K562 (cell line): Measurements from ENCODE around the gene FBXW7. TPM values are rescaled to one million over a fixed set of nuclear protein-coding genes. Genes with fewer than 3 reads are reported as not detected.

ENCODE experiments used
- ATAC-seq: fragments of 200-7000 bp; cut with Tn5 transposase; 3 replicates; pipeline ENCODE4 v1.9.1; 2020; ENCODE audit warnings: moderate library complexity
- BruUV-seq: library from RNA; stranded (reverse); fragments of 400-500 nt; replicated peaks from 2 replicates; lab custom pipeline; 2021; lab: Mats Ljungman, UMichigan
- CTCF ChIA-PET: fragments of 300-600 bp; formaldehyde crosslinking; extraction: SDS; loops from one replicate; lab custom pipeline; 2021; ENCODE audit warnings: low intra/inter-chr PET ratio; lab: Yijun Ruan, JAX
- POLR2A ChIA-PET: fragments of 300-600, 350-650 bp; sonication (Branson Sonifier 250); formaldehyde crosslinking; extraction: SDS; loops from one replicate; lab custom pipeline; 2021; ENCODE audit warnings: antibody characterized with exemption, inconsistent platforms; lab: Yijun Ruan, JAX
- DNase-seq, 4 experiments: peaks; one replicate each; pipeline versions ENCODE4 v3.0.0 to v3.0.0-alpha.2; 2011 to 2018; ENCODE audit warnings: low spot score in 3 of 4, mixed read lengths in 3 of 4; ENCODE audit errors: extremely low read depth in 1 of 4
- FAIRE-seq: peaks from 2 replicates; lab custom pipeline; 2011; peaks lifted over from hg19 to GRCh38; lab: Jason Lieb, UNC
- H2AFZ ChIP-seq: 2 replicates; pipeline ENCODE4 v1.6.0; 2011; ENCODE audit warnings: low read depth, low read length, control low read depth, inconsistent platforms
- H3K27ac ChIP-seq: fragments of 200-600 bp; 3 replicates; pipeline ENCODE4 v1.8.0; 2011; ENCODE audit warnings: low read depth, mild to moderate bottlenecking, control low read depth, inconsistent platforms, low read length, moderate library complexity, mixed read lengths; ENCODE audit errors: extremely low read depth
- H3K27me3 ChIP-seq, 2 experiments: fragments of 300-600 bp in 1 of 2; 2 replicates in 1 of 2; 3 replicates in 1 of 2; pipeline versions ENCODE4 v1.6.0 to v1.8.0; 2011; ENCODE audit warnings: inconsistent platforms in 2 of 2, low read length in 2 of 2, mild to moderate bottlenecking in 1 of 2, mixed read lengths in 1 of 2, moderate library complexity in 1 of 2; ENCODE audit not compliant: control insufficient read depth in 2 of 2, insufficient read depth in 2 of 2
- H3K36me3 ChIP-seq: fragments of 300-600 bp; 3 replicates; pipeline ENCODE4 v1.8.0; 2011; ENCODE audit warnings: mild to moderate bottlenecking, low read length, inconsistent platforms; ENCODE audit not compliant: control insufficient read depth, insufficient read depth
- H3K4me1 ChIP-seq, 2 experiments: fragments of 200-600 bp in 1 of 2; replicated peaks in 1 of 2; 2 replicates in 1 of 2; 3 replicates in 1 of 2; pipeline versions ENCODE4 v1.5.1 to v1.8.0; 2011; ENCODE audit warnings: inconsistent platforms in 2 of 2, low read length in 2 of 2, mild to moderate bottlenecking in 1 of 2, mixed read lengths in 1 of 2, moderate library complexity in 1 of 2; ENCODE audit not compliant: control insufficient read depth in 2 of 2, insufficient read depth in 2 of 2
- H3K4me2 ChIP-seq: 2 replicates; pipeline ENCODE4 v1.6.1; 2011; ENCODE audit warnings: low read length, control low read depth, inconsistent platforms, mixed read lengths; ENCODE audit not compliant: insufficient read depth
- H3K4me3 ChIP-seq: fragments of 200-600 bp; sonication (generic), shearing (Covaris generic); 2 replicates; pipeline ENCODE4 v1.5.1; 2016; ENCODE audit warnings: control low read depth, inconsistent platforms
- H3K79me2 ChIP-seq: fragments of 200-600 bp; 3 replicates; pipeline ENCODE4 v1.8.0; 2011; ENCODE audit warnings: low read length, inconsistent platforms; ENCODE audit not compliant: control insufficient read depth, insufficient read depth
- H3K9ac ChIP-seq, 2 experiments: 2 replicates each; pipeline versions ENCODE4 v1.6.0 to v1.6.1; 2011; ENCODE audit warnings: low read depth in 2 of 2, low read length in 2 of 2, control low read depth in 1 of 2, inconsistent platforms in 1 of 2, mild to moderate bottlenecking in 1 of 2, mixed read lengths in 1 of 2; ENCODE audit not compliant: insufficient read depth in 1 of 2
- H3K9me1 ChIP-seq: one replicate; pipeline ENCODE4 v1.6.0; 2011; ENCODE audit warnings: inconsistent platforms, mild to moderate bottlenecking, low read length, moderate library complexity; ENCODE audit not compliant: control insufficient read depth, insufficient read depth
- H3K9me3 ChIP-seq: replicated peaks from 2 replicates; pipeline ENCODE4 v1.5.1; 2011; ENCODE audit warnings: low read depth, low read length, inconsistent platforms; ENCODE audit not compliant: control insufficient read depth, insufficient read depth
- H4K20me1 ChIP-seq: replicated peaks from 2 replicates; pipeline ENCODE4 v1.6.1; 2011; ENCODE audit warnings: low read length, inconsistent platforms, mixed read lengths; ENCODE audit not compliant: control insufficient read depth, insufficient read depth
- ATF1 ChIP-seq, 2 experiments: fragments of 450-650 bp in 1 of 2; IDR thresholded peaks; 2 replicates each; pipeline ENCODE4 v1.6.1; 2016; ENCODE audit warnings: missing compliant biosample characterization in 1 of 2, missing genetic modification characterization in 1 of 2
- CXXC5 ChIP-seq: fragments of 250-450 bp; sonication (Bioruptor Pico); IDR thresholded peaks from 2 replicates; pipeline ENCODE4 v1.8.0; 2022; ENCODE audit warnings: inconsistent platforms, mild to moderate bottlenecking, moderate library complexity
- FOXK2 ChIP-seq, 2 experiments: fragments of 450-650 bp; IDR thresholded peaks in 1 of 2; conservative IDR thresholded peaks in 1 of 2; 2 replicates each; pipeline ENCODE4 v1.6.1; 2016; ENCODE audit warnings: low read depth in 2 of 2, mild to moderate bottlenecking in 1 of 2
- ILF3 ChIP-seq: fragments of 450-650 bp; IDR thresholded peaks from 2 replicates; pipeline ENCODE4 v1.6.1; 2018; ENCODE audit warnings: antibody characterized with exemption, mild to moderate bottlenecking, moderate library complexity, borderline replicate concordance
- KAT7 ChIP-seq: sonication (generic); formaldehyde crosslinking; IDR thresholded peaks from 2 replicates; pipeline ENCODE4 v1.8.0; 2022; ENCODE audit warnings: missing genetic modification reagents, mild to moderate bottlenecking, borderline replicate concordance
- NCOA4 ChIP-seq: fragments of 450-650 bp; IDR thresholded peaks from 2 replicates; pipeline ENCODE4 v1.6.1; 2018; ENCODE audit warnings: mild to moderate bottlenecking; ENCODE audit not compliant: partially characterized antibody
- RBFOX2 ChIP-seq: fragments of 200-400 bp; formaldehyde crosslinking; IDR thresholded peaks from 2 replicates; pipeline ENCODE4 v1.6.1; 2017; ENCODE audit warnings: low read depth, mild to moderate bottlenecking, low read length, moderate library complexity
- RBM17 ChIP-seq: fragments of 200-400 bp; formaldehyde crosslinking; IDR thresholded peaks from 2 replicates; pipeline ENCODE4 v1.6.1; 2017; ENCODE audit warnings: low read depth, mild to moderate bottlenecking, low read length, borderline replicate concordance
- SMAD3 ChIP-seq: fragments of 450-650 bp; formaldehyde crosslinking; conservative IDR thresholded peaks from 2 replicates; pipeline ENCODE4 v1.4.0; 2020; ENCODE audit warnings: mild to moderate bottlenecking
- ZNF175 ChIP-seq: fragments of 200-800 bp; sonication (Bioruptor generic); IDR thresholded peaks from 2 replicates; pipeline ENCODE4 v1.6.1; 2016; ENCODE audit warnings: low read depth, mild to moderate bottlenecking, missing genetic modification characterization, missing compliant biosample characterization
- ZNF408 ChIP-seq: fragments of 250-450 bp; sonication (Bioruptor Pico); IDR thresholded peaks from 2 replicates; pipeline ENCODE4 v1.4.0; 2020; ENCODE audit warnings: low read depth, mild to moderate bottlenecking, moderate library complexity
- ZNF57 ChIP-seq: fragments of 450-650 bp; formaldehyde crosslinking; IDR thresholded peaks from 2 replicates; pipeline ENCODE4 v1.4.0; 2020; ENCODE audit warnings: mild to moderate bottlenecking, moderate library complexity
- ZNF586 ChIP-seq: fragments of 450-650 bp; formaldehyde crosslinking; conservative IDR thresholded peaks from 2 replicates; pipeline ENCODE4 v1.4.0; 2020; ENCODE audit warnings: mild to moderate bottlenecking, moderate library complexity
- WGBS: fragments of 100-300 bp; shearing (Covaris generic); methylation state at CpG from one replicate; pipeline ENCODE4 v1.1.6; 2016; ENCODE audit warnings: low coverage, mixed read lengths; ENCODE audit not compliant: insufficient coverage; ENCODE audit errors: missing lambda C conversion rate; 5-methylcytosine and 5-hydroxymethylcytosine counted together
- in situ Hi-C: fragments of 300-500 bp; cut with MboI; formaldehyde crosslinking; loops from 4 replicates; pipeline ENCODE4 v1.15.0; 2018; ENCODE audit warnings: inconsistent platforms, mixed read lengths
- intact Hi-C: fragments of 100-400 bp; cut with micrococcal nuclease; formaldehyde crosslinking; loops from 2 replicates; pipeline ENCODE4 v1.14.2; 2022
- polyA plus RNA-seq, 8 experiments: library from polyadenylated mRNA; depleted of rRNA in 4 of 8; stranded (reverse) in 5 of 8; unstranded in 3 of 8; fragments of >200 nt; fragmentation: Nextera tagmentation in 2 of 8; fragmentation: Illumina TruSeq in 1 of 8; extraction: Ambion mirVana in 2 of 8; extraction: Trizol in 1 of 8; gene quantifications; 2 replicates each; pipeline versions ENCODE4 v1.2.1 to v1.2.3, GENCODE V29; 2011 to 2014; ENCODE audit warnings: inconsistent platforms in 1 of 8, missing spikeins in 1 of 8
- total RNA-seq, 7 experiments: library from RNA; depleted of rRNA in 6 of 7; stranded (reverse); fragments of >200 nt in 6 of 7; fragmentation: Illumina TruSeq in 2 of 7; extraction: Trizol in 2 of 7; gene quantifications; 2 replicates each; pipeline versions ENCODE4 v1.2.1 to v1.2.3, GENCODE V29; 2011 to 2021; ENCODE audit warnings: low replicate concordance in 1 of 7
- TF ChIP-seq, protein P1 (sequence below): fragments of 250-450 bp; sonication (Bioruptor Pico); IDR thresholded peaks from 2 replicates; pipeline ENCODE4 v1.5.0; 2020; ENCODE audit warnings: mild to moderate bottlenecking
- TF ChIP-seq, protein P2 (sequence below): sonication (generic); formaldehyde crosslinking; IDR thresholded peaks from 2 replicates; pipeline ENCODE4 v1.5.0; 2020; ENCODE audit warnings: missing genetic modification reagents
- TF ChIP-seq, protein P3 (sequence below), 2 experiments: fragments of 250-450 bp in 1 of 2; fragments of 450-650 bp in 1 of 2; sonication (Bioruptor Pico) in 1 of 2; IDR thresholded peaks; 2 replicates each; pipeline versions ENCODE4 v1.6.1 to v1.8.0; 2016 to 2021; ENCODE audit warnings: mild to moderate bottlenecking in 2 of 2, moderate library complexity in 2 of 2, missing compliant biosample characterization in 1 of 2, missing genetic modification characterization in 1 of 2
- TF ChIP-seq, protein P4 (sequence below): fragments of 450-650 bp; IDR thresholded peaks from one replicate; pipeline ENCODE4 v1.6.1; 2018; ENCODE audit warnings: mild to moderate bottlenecking, moderate library complexity; ENCODE audit not compliant: partially characterized antibody

FBXW7 gene
- total and polyA plus RNA-seq, 9 of the 15 experiments (the other 6 are each of a cell fraction or from before 2014, with no cell fraction given) = 6.8 to 44.2 (median 16.4) TPM

DNA sequence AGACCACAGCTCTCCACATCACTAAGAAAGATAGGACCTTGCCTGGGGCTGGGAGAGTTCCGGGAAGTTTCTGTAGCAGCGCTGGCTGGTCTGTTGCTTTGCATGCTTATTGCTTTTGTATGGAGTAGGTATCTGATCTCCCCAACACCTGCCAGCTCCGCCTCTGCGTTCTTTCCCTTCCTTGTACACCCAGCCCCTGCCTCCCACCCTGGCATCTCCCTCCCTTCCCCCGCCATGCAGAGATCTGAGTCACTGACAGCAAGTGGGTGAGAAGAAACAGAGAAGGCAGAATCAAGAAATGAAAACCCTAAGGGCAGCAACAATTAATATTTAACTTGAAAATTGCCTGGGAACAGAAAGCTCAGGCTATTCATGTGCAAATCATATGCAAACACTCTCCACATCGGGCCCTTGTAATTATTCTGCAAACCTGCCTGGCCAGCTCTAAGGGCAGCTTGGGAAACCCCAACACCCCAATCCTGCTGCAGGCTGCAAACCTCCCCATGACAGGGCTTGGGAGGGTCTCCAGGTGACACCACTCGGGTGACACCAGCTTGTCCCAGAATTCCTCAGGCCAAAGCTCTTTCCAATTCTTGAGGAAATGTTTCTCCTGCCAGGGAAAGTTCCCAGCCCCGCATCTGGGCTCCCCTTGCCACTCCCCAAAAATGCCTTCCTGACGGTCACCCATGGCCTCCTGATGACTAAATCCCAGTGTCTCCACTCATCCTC lies 257.2 kb downstream of the FBXW7 start:
- no TSS peak for BruUV-seq
- Histone ChIP-seq H3K4me1 (peaks cover 3 to 6% of the 10 kb centered on the region in 2 experiments; a peak in 3 of 5 replicates), H3K4me2 (no peak overlapping the region), H3K9ac (no peak overlapping the region), H3K9me3 (no peaks in the 10 kb centered on the region)
- POLR2A ChIA-PET = interaction anchor here (0.9 to 2.0 kb wide), 2 partner anchors 10 to 22 kb away, joined by 3 to 5 read pairs; no protein-coding TSS in a partner anchor
- TF ChIP-seq ATF1 (CRISPR knock-in tag; IDR thresholded peaks at IDR 0.05) (no peak), ATF1 (tag; IDR thresholded peaks at IDR 0.05) (no peak), ILF3 (no peak), ZNF408 (CRISPR knock-in tag) (no peak), RBFOX2 (no peak), FOXK2 (conservative IDR thresholded peaks at IDR 0.05 in 1 of 2, IDR thresholded peaks at IDR 0.05 in 1 of 2; ENCODE audit: low read depth in 2 of 2) (no peak), CXXC5 (CRISPR knock-in tag) (no peak), SMAD3 (no peak), KAT7 (CRISPR knock-in tag) (no peak), ZNF586 (CRISPR knock-in tag) (no peak), RBM17 (no peak), NCOA4 (no peak), ZNF175 (CRISPR knock-in tag) (no peak), ZNF57 (no peak)
- TF ChIP-seq, protein P1, sequence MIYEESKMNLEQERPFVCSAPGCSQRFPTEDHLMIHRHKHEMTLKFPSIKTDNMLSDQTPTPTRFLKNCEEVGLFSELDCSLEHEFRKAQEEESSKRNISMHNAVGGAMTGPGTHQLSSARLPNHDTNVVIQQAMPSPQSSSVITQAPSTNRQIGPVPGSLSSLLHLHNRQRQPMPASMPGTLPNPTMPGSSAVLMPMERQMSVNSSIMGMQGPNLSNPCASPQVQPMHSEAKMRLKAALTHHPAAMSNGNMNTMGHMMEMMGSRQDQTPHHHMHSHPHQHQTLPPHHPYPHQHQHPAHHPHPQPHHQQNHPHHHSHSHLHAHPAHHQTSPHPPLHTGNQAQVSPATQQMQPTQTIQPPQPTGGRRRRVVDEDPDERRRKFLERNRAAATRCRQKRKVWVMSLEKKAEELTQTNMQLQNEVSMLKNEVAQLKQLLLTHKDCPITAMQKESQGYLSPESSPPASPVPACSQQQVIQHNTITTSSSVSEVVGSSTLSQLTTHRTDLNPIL (CRISPR knock-in tag) = no peak
- TF ChIP-seq, protein P2, sequence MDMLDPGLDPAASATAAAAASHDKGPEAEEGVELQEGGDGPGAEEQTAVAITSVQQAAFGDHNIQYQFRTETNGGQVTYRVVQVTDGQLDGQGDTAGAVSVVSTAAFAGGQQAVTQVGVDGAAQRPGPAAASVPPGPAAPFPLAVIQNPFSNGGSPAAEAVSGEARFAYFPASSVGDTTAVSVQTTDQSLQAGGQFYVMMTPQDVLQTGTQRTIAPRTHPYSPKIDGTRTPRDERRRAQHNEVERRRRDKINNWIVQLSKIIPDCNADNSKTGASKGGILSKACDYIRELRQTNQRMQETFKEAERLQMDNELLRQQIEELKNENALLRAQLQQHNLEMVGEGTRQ = no peak
- TF ChIP-seq, protein P3, sequence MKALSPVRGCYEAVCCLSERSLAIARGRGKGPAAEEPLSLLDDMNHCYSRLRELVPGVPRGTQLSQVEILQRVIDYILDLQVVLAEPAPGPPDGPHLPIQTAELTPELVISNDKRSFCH (CRISPR knock-in tag; IDR thresholded peaks at IDR 0.05) = no peak
- TF ChIP-seq, protein P3 (tag; IDR thresholded peaks at IDR 0.05) = no peak
- TF ChIP-seq, protein P4, sequence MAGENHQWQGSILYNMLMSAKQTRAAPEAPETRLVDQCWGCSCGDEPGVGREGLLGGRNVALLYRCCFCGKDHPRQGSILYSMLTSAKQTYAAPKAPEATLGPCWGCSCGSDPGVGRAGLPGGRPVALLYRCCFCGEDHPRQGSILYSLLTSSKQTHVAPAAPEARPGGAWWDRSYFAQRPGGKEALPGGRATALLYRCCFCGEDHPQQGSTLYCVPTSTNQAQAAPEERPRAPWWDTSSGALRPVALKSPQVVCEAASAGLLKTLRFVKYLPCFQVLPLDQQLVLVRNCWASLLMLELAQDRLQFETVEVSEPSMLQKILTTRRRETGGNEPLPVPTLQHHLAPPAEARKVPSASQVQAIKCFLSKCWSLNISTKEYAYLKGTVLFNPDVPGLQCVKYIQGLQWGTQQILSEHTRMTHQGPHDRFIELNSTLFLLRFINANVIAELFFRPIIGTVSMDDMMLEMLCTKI = no peak
- TF ChIP-seq, all 486 proteins: peak for 0
- CTCF ChIA-PET = no interaction called here
- Histone ChIP-seq H3K79me2 (no peaks in the 10 kb centered on the region), H2AFZ (no peak overlapping the region), H4K20me1 (no peaks in the 10 kb centered on the region), H3K9me1 (no peaks in the 10 kb centered on the region), H3K27me3 (peaks cover 3 to 40% of the 10 kb centered on the region in 2 experiments; a peak in 4 of 5 replicates), H3K27ac (no peak overlapping the region), H3K36me3 (no peaks in the 10 kb centered on the region), H3K4me3 (no peak overlapping the region)
- DNase-seq (no peak), FAIRE-seq (no peak), ATAC-seq (no peak)
- in situ Hi-C loops = no loop called here
- 2% methylated on average over 8 of the region's 9 CpGs for WGBS
- intact Hi-C loops = no loop called here
